ENCODE data around the gene NOXA1. TPM values are rescaled to one million over a fixed set of nuclear protein-coding genes. Genes with fewer than 3 reads are reported as not detected.

The NOXA1 gene
- total RNA-seq, 4 donors from 2014 or later = 19.7 to 53.9 (median 40.8) TPM

- in situ Hi-C loops (cut with MboI; ENCODE audit: low pct_ligation_motif_present in 1 of 4, low pct_unique_long_range_greater_than_20kb in 1 of 4, low sequenced_read_pairs in 3 of 4) = no loop called here
- 88% methylated on average over 10 of the region's 10 CpGs; no CpG with 5 or more reads in 1 of the 2 donors for WGBS, 2 donors (ENCODE audit: low coverage in 1 of 2)
- Histone ChIP-seq H3K36me3 (no peaks in the 10 kb centered on the region), H3K27me3 (no peaks in the 10 kb centered on the region), H3K4me1 (peaks cover 25 to 40% (median 37%) of the 10 kb centered on the region in 4 donors), H3K9me3 (no peaks in the 10 kb centered on the region), H3K27ac (no peak overlapping the region), H3K4me3 (no peak overlapping the region)
- no peak for DNase-seq
- intact Hi-C loops (cut with DNase I; ENCODE audit: low total_unique reads) = no loop called here
- TF ChIP-seq POLR2A (IDR thresholded peaks at IDR 0.05) (no peak), POLR2AphosphoS5 (IDR thresholded peaks at IDR 0.05) (no peak), CTCF (IDR thresholded peaks at IDR 0.05) (no peak), EP300 (IDR thresholded peaks at IDR 0.05; ENCODE audit: low read depth) (no peak)
Measured at GRCh38 chr9:137456864-137457405, 33.7 kb downstream of the NOXA1 start.

- Histone ChIP-seq H3K36me3 (no peaks in the 10 kb centered on the region), H3K9me3 (no peaks in the 10 kb centered on the region), H3K27ac (no peak overlapping the region), H3K27me3 (no peaks in the 10 kb centered on the region), H3K4me3 (no peak overlapping the region), H3K4me1 (peaks cover 25 to 40% (median 37%) of the 10 kb centered on the region in 4 donors)
- whole genome bisulfite sequencing, 2 donors (ENCODE audit: low coverage in 1 of 2) = 93% methylated on average over 44 of the region's 44 CpGs; no CpG with 5 or more reads in 1 of the 2 donors
- TF ChIP-seq EP300 (IDR thresholded peaks at IDR 0.05; ENCODE audit: low read depth) = no peak
- no peak for TF ChIP-seq POLR2A (IDR thresholded peaks at IDR 0.05)
- TF ChIP-seq POLR2AphosphoS5 (IDR thresholded peaks at IDR 0.05) = no peak
- TF ChIP-seq CTCF (IDR thresholded peaks at IDR 0.05) = no peak
- intact Hi-C loops (cut with DNase I; ENCODE audit: low total_unique reads) = no loop called here
- no peak for DNase-seq
- in situ Hi-C loops (cut with MboI; ENCODE audit: low pct_ligation_motif_present in 1 of 4, low pct_unique_long_range_greater_than_20kb in 1 of 4, low sequenced_read_pairs in 3 of 4) = no loop called here
Measured at GRCh38 chr9:137457406-137458193, 34.4 kb downstream of the NOXA1 start.

- intact Hi-C loops (cut with DNase I; ENCODE audit: low total_unique reads) (no loop called here), in situ Hi-C loops (cut with MboI; ENCODE audit: low pct_ligation_motif_present in 1 of 4, low pct_unique_long_range_greater_than_20kb in 1 of 4, low sequenced_read_pairs in 3 of 4) (no loop called here)
- DNase-seq = peak; percentile 49
- TF ChIP-seq POLR2A (IDR thresholded peaks at IDR 0.05) = no peak
- Histone ChIP-seq H3K36me3 (no peaks in the 10 kb centered on the region), H3K4me1 (peaks cover 21 to 37% (median 34%) of the 10 kb centered on the region in 4 donors), H3K27ac (peak overlapping the region; percentile 35 to 85 (median 76)), H3K27me3 (no peaks in the 10 kb centered on the region), H3K4me3 (peak overlapping the region; percentile 49 to 74 (median 62)), H3K9me3 (no peaks in the 10 kb centered on the region)
- WGBS, 2 donors (ENCODE audit: low coverage in 1 of 2) = 9% methylated on average over 47 of the region's 88 CpGs; no CpG with 5 or more reads in 1 of the 2 donors
Measured at GRCh38 chr9:137458194-137459151, 35.3 kb downstream of the NOXA1 start.

- Histone ChIP-seq H3K9me3 (no peaks in the 10 kb centered on the region), H3K27ac (peak within 1 kb of the TSS; percentile 35 to 85 (median 76)), H3K4me1 (peaks cover 19 to 34% (median 30%) of the 10 kb centered on the region in 4 donors), H3K36me3 (no peaks in the 10 kb centered on the region), H3K27me3 (no peaks in the 10 kb centered on the region), H3K4me3 (peak within 1 kb of the TSS; percentile 49 to 74 (median 62))
- in situ Hi-C loops (cut with MboI; ENCODE audit: low pct_ligation_motif_present in 1 of 4, low pct_unique_long_range_greater_than_20kb in 1 of 4, low sequenced_read_pairs in 3 of 4) (no loop called here), intact Hi-C loops (cut with DNase I; ENCODE audit: low total_unique reads) (no loop called here)
- DNase-seq = peak; percentile 97
- WGBS, 2 donors (ENCODE audit: low coverage in 1 of 2) = 0% methylated on average over 13 of the region's 62 CpGs; no CpG with 5 or more reads in 1 of the 2 donors
- TF ChIP-seq EP300 (IDR thresholded peaks at IDR 0.05; ENCODE audit: low read depth) = no peak
- peak; percentile 32 to 86 (median 82) for TF ChIP-seq POLR2AphosphoS5 (IDR thresholded peaks at IDR 0.05)
Measured at GRCh38 chr9:137459152-137459600, 36.0 kb downstream of the NOXA1 start, which contains the start of gene NSMF. NSMF (minus strand) TSS chr9:137459334; CDS start chr9:137459102, 232 bp downstream.

All from transverse colon (tissue), 4 donors.